H1 (cell line): Measurements from ENCODE around the gene SHC3. TPM values are rescaled to one million over a fixed set of nuclear protein-coding genes. Genes with fewer than 3 reads are reported as not detected.

ENCODE experiments used
- ASH2L ChIP-seq: fragments of 200-600, 300-600 bp; sonication (generic); IDR thresholded peaks from one replicate; pipeline ENCODE4 v1.7.1; 2017; ENCODE audit warnings: low read length
- CBX5 ChIP-seq: fragments of 300-800, 300-1000 bp; sonication (generic); IDR thresholded peaks from 2 replicates; pipeline ENCODE4 v1.7.1; 2016; ENCODE audit warnings: antibody characterized with exemption, low read length, low read depth
- CTCF ChIP-seq, 3 experiments: IDR thresholded peaks; 1 replicate in 2 of 3; 2 replicates in 1 of 3; pipeline versions ENCODE4 v1.5.1 to v1.6.1; 2011; ENCODE audit warnings: low read length in 3 of 3, mild to moderate bottlenecking in 3 of 3, inconsistent platforms in 2 of 3, low read depth in 1 of 3, moderate library complexity in 1 of 3; ENCODE audit not compliant: insufficient read depth in 1 of 3; ENCODE audit errors: control extremely low read depth in 1 of 3
- MAFK ChIP-seq: IDR thresholded peaks from 2 replicates; pipeline ENCODE4 v1.6.1; 2012; ENCODE audit warnings: low read depth, mild to moderate bottlenecking, improper control_type of control experiment, low read length
- RBBP5 ChIP-seq: IDR thresholded peaks from 2 replicates; pipeline ENCODE4 v1.7.1; 2012; ENCODE audit warnings: low read depth, mild to moderate bottlenecking, inconsistent platforms, low read length, moderate library complexity, borderline replicate concordance
- SIN3A ChIP-seq, 2 experiments: IDR thresholded peaks in 1 of 2; conservative IDR thresholded peaks in 1 of 2; 2 replicates each; pipeline ENCODE4 v1.6.1; 2011 to 2012; ENCODE audit warnings: low read length in 2 of 2, improper control_type of control experiment in 1 of 2, low read depth in 1 of 2, mild to moderate bottlenecking in 1 of 2
- USF2 ChIP-seq: IDR thresholded peaks from 2 replicates; pipeline ENCODE4 v1.6.1; 2011; ENCODE audit warnings: low read length, improper control_type of control experiment
- ZNF274 ChIP-seq: IDR thresholded peaks from 2 replicates; pipeline ENCODE4 v1.7.0; 2012; ENCODE audit warnings: low read length, borderline replicate concordance; ENCODE audit errors: extremely low read depth
- polyA plus RNA-seq, 7 experiments: library from polyadenylated mRNA; depleted of rRNA in 3 of 7; stranded (reverse) in 5 of 7; unstranded in 2 of 7; fragments of >200 nt in 5 of 7; fragments of 200-250 nt in 2 of 7; gene quantifications; 1 replicate in 5 of 7; 2 replicates in 1 of 7; 4 replicates in 1 of 7; pipeline versions ENCODE4 v1.2.1 to v1.2.3, GENCODE V29; 2011 to 2013; ENCODE audit warnings: missing spikeins in 2 of 7, mixed read lengths in 2 of 7
- total RNA-seq: library from RNA; stranded (reverse); fragmentation: NEBNext Ultra II Directional; extraction: Animal tissue kit (Norgen Biotek cat#: 25700); gene quantifications from 2 replicates; pipeline ENCODE4 v1.2.1, GENCODE V29; 2021

SHC3 gene
- total and polyA plus RNA-seq, 2 of the 8 experiments (the other 6 are each of a cell fraction or from before 2014, with no cell fraction given): 1.4 to 7.1 TPM

GRCh38 chr9:89215342-89215741 lies 36.7 kb upstream of the SHC3 start (continued):
- TF ChIP-seq USF2 (no peak), RBBP5 (no peak), CBX5 (no peak), MAFK (no peak), ASH2L (no peak), SIN3A (conservative IDR thresholded peaks at IDR 0.05 in 1 of 2, IDR thresholded peaks at IDR 0.05 in 1 of 2; ENCODE audit: low read depth in 1 of 2, low read length in 2 of 2) (no peak), ZNF274 (no peak), CTCF (IDR thresholded peaks at IDR 0.05; ENCODE audit: control extremely low read depth in 1 of 3, insufficient read depth in 1 of 3, low read depth in 1 of 3, low read length in 3 of 3) (no peak)
